ENCODE results near the gene FBXO4. TPM values are rescaled to one million over a fixed set of nuclear protein-coding genes. Genes with fewer than 3 reads are reported as not detected.

Gene FBXO4, protein sequence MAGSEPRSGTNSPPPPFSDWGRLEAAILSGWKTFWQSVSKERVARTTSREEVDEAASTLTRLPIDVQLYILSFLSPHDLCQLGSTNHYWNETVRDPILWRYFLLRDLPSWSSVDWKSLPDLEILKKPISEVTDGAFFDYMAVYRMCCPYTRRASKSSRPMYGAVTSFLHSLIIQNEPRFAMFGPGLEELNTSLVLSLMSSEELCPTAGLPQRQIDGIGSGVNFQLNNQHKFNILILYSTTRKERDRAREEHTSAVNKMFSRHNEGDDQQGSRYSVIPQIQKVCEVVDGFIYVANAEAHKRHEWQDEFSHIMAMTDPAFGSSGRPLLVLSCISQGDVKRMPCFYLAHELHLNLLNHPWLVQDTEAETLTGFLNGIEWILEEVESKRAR
- total RNA-seq (2014; rRNA removed; shearing (Covaris generic)) (12.1 and 16.9 TPM in 2 replicates), polyA plus RNA-seq (2016; fragmentation: Nextera tagmentation; extraction: Ambion mirVana) (15.9 and 16.6 TPM in 2 replicates)

DNA sequence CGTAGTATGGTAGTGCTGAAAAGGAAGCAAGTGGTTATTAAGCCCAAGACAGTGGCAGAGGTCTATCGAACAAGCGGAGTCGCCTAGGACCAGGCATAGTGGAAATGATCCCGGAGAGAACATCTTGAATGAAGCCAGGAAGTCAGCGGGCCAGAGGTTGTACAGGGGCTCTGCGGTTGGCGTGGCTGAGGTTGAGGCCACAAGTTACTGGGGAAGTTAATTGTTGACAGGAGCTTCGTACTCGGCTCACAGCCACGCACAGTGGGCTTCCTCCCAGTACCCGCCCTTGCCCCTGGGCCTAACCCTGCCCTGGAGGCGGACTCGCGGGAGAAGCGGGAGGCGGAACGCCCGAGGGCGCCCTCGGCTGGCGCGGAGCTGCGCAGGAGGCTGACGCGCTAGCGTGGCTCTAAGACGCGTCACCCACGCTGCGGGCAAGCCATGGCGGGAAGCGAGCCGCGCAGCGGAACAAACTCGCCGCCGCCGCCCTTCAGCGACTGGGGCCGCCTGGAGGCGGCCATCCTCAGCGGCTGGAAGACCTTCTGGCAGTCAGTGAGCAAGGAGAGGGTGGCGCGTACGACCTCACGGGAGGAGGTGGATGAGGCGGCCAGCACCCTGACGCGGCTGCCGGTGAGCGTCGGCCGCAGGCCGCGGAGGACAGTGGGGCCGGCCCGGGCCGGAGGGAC, at the start of gene FBXO4:
Gene FBXO4 (plus strand): TSS at position 410 of the 683 bp plus-strand sequence. CDS start 29 bp downstream, at position 439.
- no peak for TF ChIP-seq EZH2 (IDR thresholded peaks at IDR 0.05; ENCODE audit: insufficient read depth, poor library complexity, severe bottlenecking)
- TF ChIP-seq EZH2phosphoT487 (IDR thresholded peaks at IDR 0.05; ENCODE audit: insufficient read depth, low read depth): no peak
- 2% methylated on average over 24 to 53 of the region's 60 CpGs for WGBS, 2 experiments (ENCODE audit: low coverage in 1 of 2, low lambda C conversion rate in 2 of 2, missing lambda C conversion rate in 2 of 2)
- no peaks in the 10 kb centered on the region for H4K20me1 ChIP-seq (ENCODE audit: insufficient read depth)

DNA sequence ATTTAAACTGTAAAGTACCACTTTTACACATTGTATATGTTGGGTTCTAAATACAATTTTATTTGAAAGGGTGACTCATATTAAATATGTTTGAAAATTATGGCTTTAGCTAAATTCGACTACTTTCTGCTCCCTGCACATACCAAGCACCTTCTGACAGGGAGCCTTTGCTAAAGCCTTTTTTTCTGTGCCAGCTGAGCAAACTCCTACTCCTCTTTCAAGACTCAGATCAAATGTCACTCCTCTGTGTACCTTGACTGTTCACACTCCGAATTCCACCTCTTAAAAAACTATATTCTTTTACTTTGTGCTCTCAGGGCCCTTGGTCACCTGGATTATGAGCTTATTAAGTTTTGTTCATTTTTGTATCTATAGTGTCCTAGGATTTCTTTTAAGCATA, 48.4 kb upstream of the FBXO4 start:
- no peak for DNase-seq
- Histone ChIP-seq H3K9me3 (ENCODE audit: low read depth) (no peaks in the 10 kb centered on the region), H3K27me3 (replicated peaks; ENCODE audit: insufficient read depth) (0 out of 2 replicates have a peak, but pooled peaks cover 3% of the 10 kb centered on the region), H3K36me3 (ENCODE audit: low read depth) (no peaks in the 10 kb centered on the region), H3K9ac (no peak overlapping the region), H3F3A (ENCODE audit: insufficient read depth) (peaks cover 8% of the 10 kb centered on the region; the same call in 1 of the 2 replicates), H3K4me2 (ENCODE audit: unreplicated experiment) (no peak overlapping the region), H4K20me1 (ENCODE audit: insufficient read depth) (no peaks in the 10 kb centered on the region), H3K27ac (no peak overlapping the region), H3K4me3 (no peak overlapping the region), H2AFZ (no peak overlapping the region), H3K9me2 (ENCODE audit: insufficient read depth) (no peaks in the 10 kb centered on the region), H3K79me2 (ENCODE audit: insufficient read depth) (no peaks in the 10 kb centered on the region), H3K4me1 (ENCODE audit: insufficient read depth) (no peaks in the 10 kb centered on the region)
- 27 to 30% methylated on average over 2 of the region's 2 CpGs for WGBS, 2 experiments (ENCODE audit: low coverage in 1 of 2, low lambda C conversion rate in 2 of 2, missing lambda C conversion rate in 2 of 2)
- in situ Hi-C loops (cut with MboI): no loop called here
- TF ChIP-seq EZH2phosphoT487 (IDR thresholded peaks at IDR 0.05; ENCODE audit: insufficient read depth, low read depth) (no peak), EZH2 (IDR thresholded peaks at IDR 0.05; ENCODE audit: insufficient read depth, poor library complexity, severe bottlenecking) (no peak)

More for the DNA sequence above, at the start of gene FBXO4:
- H3K36me3 ChIP-seq (ENCODE audit: low read depth): peaks cover 5% of the 10 kb centered on the region; the same call in 1 of the 2 replicates
- peak within 1 kb of the TSS; percentile 92 for H3K9ac ChIP-seq
- DNase-seq: peak; percentile 97
- no peaks in the 10 kb centered on the region for H3K9me3 ChIP-seq (ENCODE audit: low read depth)
- H3K9me2 ChIP-seq (ENCODE audit: insufficient read depth): no peaks in the 10 kb centered on the region
- H2AFZ ChIP-seq: peak within 1 kb of the TSS; percentile 98
- peaks cover 31% of the 10 kb centered on the region for H3F3A ChIP-seq (ENCODE audit: insufficient read depth)
- peak within 1 kb of the TSS; percentile 82 for H3K27ac ChIP-seq
- H3K4me1 ChIP-seq (ENCODE audit: insufficient read depth): peaks cover 23% of the 10 kb centered on the region
- H3K4me2 ChIP-seq (ENCODE audit: unreplicated experiment): peak within 1 kb of the TSS; percentile 82
- 0 out of 2 replicates have a peak, but pooled peaks cover 9% of the 10 kb centered on the region for H3K79me2 ChIP-seq (ENCODE audit: insufficient read depth)
- no peaks in the 10 kb centered on the region for H3K27me3 ChIP-seq (replicated peaks; ENCODE audit: insufficient read depth)
- H3K4me3 ChIP-seq: peak within 1 kb of the TSS; percentile 78
- in situ Hi-C loops (cut with MboI): no loop called here

DNA sequence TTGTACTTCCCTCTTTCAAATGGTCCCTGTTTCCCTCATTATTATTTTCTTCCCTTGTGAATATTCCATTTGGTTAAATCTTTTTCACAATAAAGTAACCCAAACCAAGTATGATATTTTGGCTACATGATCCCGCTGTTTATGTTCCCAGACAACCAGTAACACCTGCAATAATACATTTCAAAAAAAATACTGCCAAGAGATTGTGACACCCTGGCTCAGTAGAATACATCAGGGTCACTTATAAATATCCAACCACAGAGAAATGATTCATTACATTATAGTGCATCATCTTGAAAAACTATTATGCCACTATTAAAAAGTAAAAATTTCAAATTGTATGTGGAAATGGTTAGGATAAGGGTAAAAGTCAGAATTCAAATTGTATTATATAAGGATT, 47.7 kb upstream of the FBXO4 start:
- in situ Hi-C loops (cut with MboI): no loop called here
- peaks cover 1% of the 10 kb centered on the region; the same call in 1 of the 2 replicates for H3F3A ChIP-seq (ENCODE audit: insufficient read depth)
- H3K9me2 ChIP-seq (ENCODE audit: insufficient read depth): no peaks in the 10 kb centered on the region

DNA sequence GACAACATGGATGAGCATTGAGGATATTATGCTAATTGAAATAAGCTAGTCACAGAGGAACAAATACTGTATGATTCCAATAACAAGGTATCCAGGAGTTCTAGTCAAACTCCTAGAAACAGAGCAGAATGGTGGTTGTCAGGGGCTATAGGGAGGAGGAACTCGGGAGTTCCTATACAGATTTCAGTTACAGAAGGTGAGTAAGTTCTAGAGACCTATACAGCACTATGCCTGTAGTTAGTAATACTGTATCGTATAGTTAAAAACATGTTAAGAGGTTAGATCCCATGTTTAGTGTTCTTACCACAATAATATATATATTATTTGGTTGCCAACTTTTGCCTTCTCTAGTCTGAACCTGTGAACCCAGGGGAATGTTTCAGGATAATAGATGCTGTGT, 46.9 kb upstream of the FBXO4 start:
- in situ Hi-C loops (cut with MboI): no loop called here
- H3F3A ChIP-seq (ENCODE audit: insufficient read depth): no peaks in the 10 kb centered on the region
- H3K4me1 ChIP-seq (ENCODE audit: insufficient read depth): no peaks in the 10 kb centered on the region
- H3K9me2 ChIP-seq (ENCODE audit: insufficient read depth): no peaks in the 10 kb centered on the region
- 44 to 50% methylated on average over 2 of the region's 2 CpGs for WGBS, 2 experiments (ENCODE audit: low coverage in 1 of 2, low lambda C conversion rate in 2 of 2, missing lambda C conversion rate in 2 of 2)
- H3K4me3 ChIP-seq: no peak overlapping the region
- no peak overlapping the region for H3K4me2 ChIP-seq (ENCODE audit: unreplicated experiment)
- no peaks in the 10 kb centered on the region for H4K20me1 ChIP-seq (ENCODE audit: insufficient read depth)
- H3K9me3 ChIP-seq (ENCODE audit: low read depth): no peaks in the 10 kb centered on the region
- H3K79me2 ChIP-seq (ENCODE audit: insufficient read depth): no peaks in the 10 kb centered on the region
- H2AFZ ChIP-seq: no peak overlapping the region
- H3K27ac ChIP-seq: no peak overlapping the region
- H3K9ac ChIP-seq: no peak overlapping the region
- DNase-seq: no peak
- no peaks in the 10 kb centered on the region for H3K36me3 ChIP-seq (ENCODE audit: low read depth)
- TF ChIP-seq EZH2phosphoT487 (IDR thresholded peaks at IDR 0.05; ENCODE audit: insufficient read depth, low read depth) (no peak), EZH2 (IDR thresholded peaks at IDR 0.05; ENCODE audit: insufficient read depth, poor library complexity, severe bottlenecking) (no peak)
- 0 out of 2 replicates have a peak, but pooled peaks cover 3% of the 10 kb centered on the region for H3K27me3 ChIP-seq (replicated peaks; ENCODE audit: insufficient read depth)

More for the DNA sequence above, 47.7 kb upstream of the FBXO4 start:
- Histone ChIP-seq H3K27ac (no peak overlapping the region), H3K4me2 (ENCODE audit: unreplicated experiment) (no peak overlapping the region), H3K79me2 (ENCODE audit: insufficient read depth) (no peaks in the 10 kb centered on the region), H3K9me3 (ENCODE audit: low read depth) (no peaks in the 10 kb centered on the region), H2AFZ (no peak overlapping the region), H3K36me3 (ENCODE audit: low read depth) (no peaks in the 10 kb centered on the region), H4K20me1 (ENCODE audit: insufficient read depth) (no peaks in the 10 kb centered on the region), H3K9ac (no peak overlapping the region), H3K27me3 (replicated peaks; ENCODE audit: insufficient read depth) (0 out of 2 replicates have a peak, but pooled peaks cover 3% of the 10 kb centered on the region), H3K4me3 (no peak overlapping the region), H3K4me1 (ENCODE audit: insufficient read depth) (no peaks in the 10 kb centered on the region)
- TF ChIP-seq EZH2phosphoT487 (IDR thresholded peaks at IDR 0.05; ENCODE audit: insufficient read depth, low read depth) (no peak), EZH2 (IDR thresholded peaks at IDR 0.05; ENCODE audit: insufficient read depth, poor library complexity, severe bottlenecking) (no peak)
- 65 to 83% methylated on average over 1 of the region's 1 CpG for WGBS, 2 experiments (ENCODE audit: low coverage in 1 of 2, low lambda C conversion rate in 2 of 2, missing lambda C conversion rate in 2 of 2)
- no peak for DNase-seq
